ENCODE results near the gene ARMC8.

- no peak for TF ChIP-seq CTCF (IDR thresholded peaks at IDR 0.05)
- TF ChIP-seq EZH2 (IDR thresholded peaks at IDR 0.05; ENCODE audit: borderline replicate concordance, insufficient read depth, low read depth, low read length, poor library complexity, severe bottlenecking) = no peak
These were observed 45.7 kb downstream of the ARMC8 start for GRCh38 chr3:138232705-138233364.

Data from B cell (primary cell).